ENCODE measurements around the gene KDF1. TPM values are rescaled to one million over a fixed set of nuclear protein-coding genes. Genes with fewer than 3 reads are reported as not detected.

KDF1 gene
- total and polyA plus RNA-seq, 2 of the 13 experiments (the other 11 are each of a cell fraction or from before 2014, with no cell fraction given) = 1.9 to 4.9 TPM

DNA sequence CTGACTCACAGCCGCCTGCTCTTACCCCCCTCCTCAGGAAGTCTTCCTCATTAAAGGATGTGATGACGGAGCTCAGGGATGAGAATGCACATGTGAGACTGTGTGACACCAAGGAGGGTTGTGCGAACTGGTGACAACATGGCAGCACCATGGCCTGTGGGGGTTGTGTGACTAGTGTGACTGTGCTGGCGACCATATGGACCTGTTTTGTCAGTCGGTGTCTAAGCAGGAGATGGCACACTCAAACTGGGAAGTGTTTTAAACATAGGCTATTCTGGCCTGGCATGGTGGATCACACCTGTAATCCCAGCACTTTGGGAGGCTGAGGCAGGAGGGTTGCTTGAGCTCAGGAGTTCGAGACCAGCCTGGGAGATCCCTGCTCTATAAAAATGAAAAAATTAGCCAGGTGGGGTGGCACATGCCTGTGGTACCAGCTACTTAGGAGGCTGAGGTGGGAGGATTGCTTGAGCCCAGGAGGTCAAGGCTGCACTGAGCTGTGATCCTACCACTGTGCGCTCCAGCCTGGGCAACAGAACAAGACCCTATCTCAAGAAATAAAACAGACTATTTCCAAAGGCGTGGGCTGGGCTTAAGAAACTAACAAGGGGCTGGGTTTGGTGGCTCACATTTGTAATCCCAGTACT is 40.7 kb upstream of the KDF1 start (continued):
- 0 out of 2 replicates have a peak, but pooled peaks have one; percentile 15 for TF ChIP-seq ZNF816 (CRISPR knock-in tag; IDR thresholded peaks at IDR 0.05; ENCODE audit: borderline replicate concordance)
- TF ChIP-seq, protein P1, sequence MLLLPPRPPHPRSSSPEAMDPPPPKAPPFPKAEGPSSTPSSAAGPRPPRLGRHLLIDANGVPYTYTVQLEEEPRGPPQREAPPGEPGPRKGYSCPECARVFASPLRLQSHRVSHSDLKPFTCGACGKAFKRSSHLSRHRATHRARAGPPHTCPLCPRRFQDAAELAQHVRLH (CRISPR knock-in tag; IDR thresholded peaks at IDR 0.05; ENCODE audit: borderline replicate concordance, low read depth) = 0 out of 2 replicates have a peak, but pooled peaks have one; percentile 23
- peak; percentile 40; the same call in 1 of the 2 replicates for TF ChIP-seq RBFOX2 (IDR thresholded peaks at IDR 0.05; ENCODE audit: low read depth, low read length)
- TF ChIP-seq ZNF468 (CRISPR knock-in tag; IDR thresholded peaks at IDR 0.05) = 0 out of 2 replicates have a peak, but pooled peaks have one; percentile 39
- TF ChIP-seq POLR2A (IDR thresholded peaks at IDR 0.05; ENCODE audit: insufficient read depth in 1 of 2, low read depth in 2 of 2, low read length in 2 of 2) = peak in 1 of 2 experiments; percentile 58; a peak in 1 of 4 replicates
- TF ChIP-seq AGO2 (optimal IDR thresholded peaks at IDR 0.05; ENCODE audit: low read depth, low read length) = peak; percentile 61
- TF ChIP-seq ZSCAN21 (CRISPR knock-in tag; IDR thresholded peaks at IDR 0.05; ENCODE audit: borderline replicate concordance) = peak; percentile 56; the same call in 1 of the 2 replicates
- no peak for TF ChIP-seq PPARG (CRISPR knock-in tag; conservative IDR thresholded peaks at IDR 0.05)
- TF ChIP-seq, protein P2, sequence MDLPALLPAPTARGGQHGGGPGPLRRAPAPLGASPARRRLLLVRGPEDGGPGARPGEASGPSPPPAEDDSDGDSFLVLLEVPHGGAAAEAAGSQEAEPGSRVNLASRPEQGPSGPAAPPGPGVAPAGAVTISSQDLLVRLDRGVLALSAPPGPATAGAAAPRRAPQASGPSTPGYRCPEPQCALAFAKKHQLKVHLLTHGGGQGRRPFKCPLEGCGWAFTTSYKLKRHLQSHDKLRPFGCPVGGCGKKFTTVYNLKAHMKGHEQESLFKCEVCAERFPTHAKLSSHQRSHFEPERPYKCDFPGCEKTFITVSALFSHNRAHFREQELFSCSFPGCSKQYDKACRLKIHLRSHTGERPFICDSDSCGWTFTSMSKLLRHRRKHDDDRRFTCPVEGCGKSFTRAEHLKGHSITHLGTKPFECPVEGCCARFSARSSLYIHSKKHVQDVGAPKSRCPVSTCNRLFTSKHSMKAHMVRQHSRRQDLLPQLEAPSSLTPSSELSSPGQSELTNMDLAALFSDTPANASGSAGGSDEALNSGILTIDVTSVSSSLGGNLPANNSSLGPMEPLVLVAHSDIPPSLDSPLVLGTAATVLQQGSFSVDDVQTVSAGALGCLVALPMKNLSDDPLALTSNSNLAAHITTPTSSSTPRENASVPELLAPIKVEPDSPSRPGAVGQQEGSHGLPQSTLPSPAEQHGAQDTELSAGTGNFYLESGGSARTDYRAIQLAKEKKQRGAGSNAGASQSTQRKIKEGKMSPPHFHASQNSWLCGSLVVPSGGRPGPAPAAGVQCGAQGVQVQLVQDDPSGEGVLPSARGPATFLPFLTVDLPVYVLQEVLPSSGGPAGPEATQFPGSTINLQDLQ (CRISPR knock-in tag; IDR thresholded peaks at IDR 0.05) = 0 out of 2 replicates have a peak, but pooled peaks have one; percentile 35
- TF ChIP-seq, protein P3, sequence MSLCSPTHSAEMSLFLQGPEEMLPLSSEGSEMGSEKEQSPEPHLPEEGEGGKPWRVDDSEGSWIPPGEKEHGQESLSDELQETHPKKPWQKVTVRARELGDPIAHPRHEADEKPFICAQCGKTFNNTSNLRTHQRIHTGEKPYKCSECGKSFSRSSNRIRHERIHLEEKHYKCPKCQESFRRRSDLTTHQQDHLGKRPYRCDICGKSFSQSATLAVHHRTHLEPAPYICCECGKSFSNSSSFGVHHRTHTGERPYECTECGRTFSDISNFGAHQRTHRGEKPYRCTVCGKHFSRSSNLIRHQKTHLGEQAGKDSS (CRISPR knock-in tag; IDR thresholded peaks at IDR 0.05; ENCODE audit: borderline replicate concordance, low read depth) = peak; percentile 54; the same call in 1 of the 2 replicates
- TF ChIP-seq ZNF501 (CRISPR knock-in tag; IDR thresholded peaks at IDR 0.05) = peak; percentile 23; the same call in 1 of the 2 replicates
- 0 out of 2 replicates have a peak, but pooled peaks have one; percentile 19 for TF ChIP-seq ZFP41 (CRISPR knock-in tag; IDR thresholded peaks at IDR 0.05; ENCODE audit: borderline replicate concordance)
- no peak for TF ChIP-seq ZNF562 (CRISPR knock-in tag; IDR thresholded peaks at IDR 0.05; ENCODE audit: borderline replicate concordance)
- peak; percentile 53; the same call in 1 of the 2 replicates for TF ChIP-seq ZNF317 (CRISPR knock-in tag; IDR thresholded peaks at IDR 0.05)
- TF ChIP-seq, protein P4, sequence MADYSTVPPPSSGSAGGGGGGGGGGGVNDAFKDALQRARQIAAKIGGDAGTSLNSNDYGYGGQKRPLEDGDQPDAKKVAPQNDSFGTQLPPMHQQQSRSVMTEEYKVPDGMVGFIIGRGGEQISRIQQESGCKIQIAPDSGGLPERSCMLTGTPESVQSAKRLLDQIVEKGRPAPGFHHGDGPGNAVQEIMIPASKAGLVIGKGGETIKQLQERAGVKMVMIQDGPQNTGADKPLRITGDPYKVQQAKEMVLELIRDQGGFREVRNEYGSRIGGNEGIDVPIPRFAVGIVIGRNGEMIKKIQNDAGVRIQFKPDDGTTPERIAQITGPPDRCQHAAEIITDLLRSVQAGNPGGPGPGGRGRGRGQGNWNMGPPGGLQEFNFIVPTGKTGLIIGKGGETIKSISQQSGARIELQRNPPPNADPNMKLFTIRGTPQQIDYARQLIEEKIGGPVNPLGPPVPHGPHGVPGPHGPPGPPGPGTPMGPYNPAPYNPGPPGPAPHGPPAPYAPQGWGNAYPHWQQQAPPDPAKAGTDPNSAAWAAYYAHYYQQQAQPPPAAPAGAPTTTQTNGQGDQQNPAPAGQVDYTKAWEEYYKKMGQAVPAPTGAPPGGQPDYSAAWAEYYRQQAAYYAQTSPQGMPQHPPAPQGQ (CRISPR knock-in tag; IDR thresholded peaks at IDR 0.05; ENCODE audit: borderline replicate concordance) = peak; percentile 60; the same call in 1 of the 2 replicates
- peak; percentile 32; the same call in 1 of the 2 replicates for TF ChIP-seq KMT2B (CRISPR knock-in tag; IDR thresholded peaks at IDR 0.05)
- TF ChIP-seq TBP (CRISPR knock-in tag; IDR thresholded peaks at IDR 0.05) = no peak
- peak; percentile 59; the same call in 1 of the 2 replicates for TF ChIP-seq SSRP1 (CRISPR knock-in tag; IDR thresholded peaks at IDR 0.05)
- TF ChIP-seq, protein P5, sequence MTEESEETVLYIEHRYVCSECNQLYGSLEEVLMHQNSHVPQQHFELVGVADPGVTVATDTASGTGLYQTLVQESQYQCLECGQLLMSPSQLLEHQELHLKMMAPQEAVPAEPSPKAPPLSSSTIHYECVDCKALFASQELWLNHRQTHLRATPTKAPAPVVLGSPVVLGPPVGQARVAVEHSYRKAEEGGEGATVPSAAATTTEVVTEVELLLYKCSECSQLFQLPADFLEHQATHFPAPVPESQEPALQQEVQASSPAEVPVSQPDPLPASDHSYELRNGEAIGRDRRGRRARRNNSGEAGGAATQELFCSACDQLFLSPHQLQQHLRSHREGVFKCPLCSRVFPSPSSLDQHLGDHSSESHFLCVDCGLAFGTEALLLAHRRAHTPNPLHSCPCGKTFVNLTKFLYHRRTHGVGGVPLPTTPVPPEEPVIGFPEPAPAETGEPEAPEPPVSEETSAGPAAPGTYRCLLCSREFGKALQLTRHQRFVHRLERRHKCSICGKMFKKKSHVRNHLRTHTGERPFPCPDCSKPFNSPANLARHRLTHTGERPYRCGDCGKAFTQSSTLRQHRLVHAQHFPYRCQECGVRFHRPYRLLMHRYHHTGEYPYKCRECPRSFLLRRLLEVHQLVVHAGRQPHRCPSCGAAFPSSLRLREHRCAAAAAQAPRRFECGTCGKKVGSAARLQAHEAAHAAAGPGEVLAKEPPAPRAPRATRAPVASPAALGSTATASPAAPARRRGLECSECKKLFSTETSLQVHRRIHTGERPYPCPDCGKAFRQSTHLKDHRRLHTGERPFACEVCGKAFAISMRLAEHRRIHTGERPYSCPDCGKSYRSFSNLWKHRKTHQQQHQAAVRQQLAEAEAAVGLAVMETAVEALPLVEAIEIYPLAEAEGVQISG (CRISPR knock-in tag; IDR thresholded peaks at IDR 0.05) = peak; percentile 35; the same call in 1 of the 2 replicates
- TF ChIP-seq ZNF430 (CRISPR knock-in tag; IDR thresholded peaks at IDR 0.05) = 0 out of 2 replicates have a peak, but pooled peaks have one; percentile 46
